ENCODE results near the gene FGL2. TPM values are rescaled to one million over a fixed set of nuclear protein-coding genes. Genes with fewer than 3 reads are reported as not detected.

Gene FGL2
- total RNA-seq, 1 experiment from 2014 or later: not detected

GRCh38 chr7:77188731-77189437 lies 10.7 kb downstream of the FGL2 start:
- DNase-seq (ENCODE audit: low spot score) (no peak), ATAC-seq (no peak)
- TF ChIP-seq ZNF425 (CRISPR knock-in tag; conservative IDR thresholded peaks at IDR 0.05) (no peak), SMAD4 (CRISPR knock-in tag; IDR thresholded peaks at IDR 0.05) (no peak), ZNF263 (CRISPR knock-in tag; IDR thresholded peaks at IDR 0.05; ENCODE audit: low read depth) (no peak), ZNF423 (CRISPR knock-in tag; IDR thresholded peaks at IDR 0.05) (no peak), SMAD3 (CRISPR knock-in tag; IDR thresholded peaks at IDR 0.05; ENCODE audit: borderline replicate concordance) (no peak), OVOL2 (CRISPR knock-in tag; IDR thresholded peaks at IDR 0.05; ENCODE audit: borderline replicate concordance) (no peak), ZNF532 (CRISPR knock-in tag; IDR thresholded peaks at IDR 0.05; ENCODE audit: borderline replicate concordance) (no peak), CTCF (IDR thresholded peaks at IDR 0.05) (no peak), PRRX2 (CRISPR knock-in tag; IDR thresholded peaks at IDR 0.05) (no peak), ESRRA (CRISPR knock-in tag; IDR thresholded peaks at IDR 0.05; ENCODE audit: borderline replicate concordance) (no peak), TP53 (CRISPR knock-in tag; IDR thresholded peaks at IDR 0.05) (no peak), ZMAT4 (CRISPR knock-in tag; IDR thresholded peaks at IDR 0.05) (no peak), MAX (CRISPR knock-in tag; IDR thresholded peaks at IDR 0.05) (no peak), RELA (CRISPR knock-in tag; IDR thresholded peaks at IDR 0.05; ENCODE audit: borderline replicate concordance) (no peak), IRF1 (CRISPR knock-in tag; IDR thresholded peaks at IDR 0.05) (no peak), NFYB (CRISPR knock-in tag; conservative IDR thresholded peaks at IDR 0.05; ENCODE audit: low read depth) (no peak), FOXP1 (CRISPR knock-in tag; IDR thresholded peaks at IDR 0.05; ENCODE audit: borderline replicate concordance) (no peak)
- H3K36me3 Mint-ChIP-seq: no peaks in the 10 kb centered on the region
- CTCF ChIA-PET: no interaction called here
- no peak overlapping the region for H3K27ac Mint-ChIP-seq
- no peaks in the 10 kb centered on the region for H3K9me3 Mint-ChIP-seq
- no peak overlapping the region for H3K4me3 Mint-ChIP-seq
- H3K27me3 Mint-ChIP-seq (ENCODE audit: low read depth): no peaks in the 10 kb centered on the region
- no peaks in the 10 kb centered on the region for H3K4me1 Mint-ChIP-seq
- POLR2A ChIA-PET: no interaction called here

Data from WTC11 (cell line).